Gastrocnemius medialis (tissue), 4 donors: ENCODE results near the gene SLAMF1. TPM values are rescaled to one million over a fixed set of nuclear protein-coding genes. Genes with fewer than 3 reads are reported as not detected.

ENCODE experiments used
- ATAC-seq, 2 donors: fragments of 150-250 bp; one replicate each; pipeline ENCODE4 v1.9.1; 2016
- DNase-seq, 2 donors: peaks; one replicate each; pipeline ENCODE4 v3.0.0-alpha.2; 2019
- H3K27ac ChIP-seq, 4 donors: fragments of 200-600 bp; sonication (generic); 1 replicate in 1 of 4; 2 replicates in 3 of 4; pipeline ENCODE4 v1.5.1; 2016 to 2018; ENCODE audit warnings: mild to moderate bottlenecking in 2 of 4, moderate library complexity in 1 of 4
- H3K27me3 ChIP-seq, 3 donors: fragments of 200-600 bp; sonication (generic) in 2 of 3; 1 replicate in 1 of 3; 2 replicates in 2 of 3; pipeline versions ENCODE4 v1.5.1 to v1.6.0; 2016 to 2019; ENCODE audit warnings: mild to moderate bottlenecking in 1 of 3, moderate library complexity in 1 of 3
- H3K36me3 ChIP-seq, 2 donors: fragments of 200-600 bp; sonication (generic) in 1 of 2; one replicate each; pipeline ENCODE4 v1.5.1; 2017 to 2018
- H3K4me1 ChIP-seq, 2 donors: fragments of 200-600 bp; sonication (generic) in 1 of 2; one replicate each; pipeline ENCODE4 v1.5.1; 2016 to 2017; ENCODE audit warnings: mild to moderate bottlenecking in 2 of 2
- H3K4me3 ChIP-seq, 4 donors: fragments of 200-600 bp; sonication (generic) in 3 of 4; 1 replicate in 1 of 4; 2 replicates in 3 of 4; pipeline ENCODE4 v1.5.1; 2016 to 2019; ENCODE audit warnings: mild to moderate bottlenecking in 2 of 4
- H3K9me3 ChIP-seq, 3 donors: fragments of 200-600 bp; sonication (generic) in 2 of 3; 1 replicate in 1 of 3; 2 replicates in 2 of 3; pipeline ENCODE4 v1.5.1; 2016 to 2019
- POLR2A ChIP-seq, 2 donors: fragments of 450-650 bp; IDR thresholded peaks; one replicate each; pipeline ENCODE4 v1.6.1; 2017; ENCODE audit warnings: antibody characterized with exemption in 2 of 2, mild to moderate bottlenecking in 2 of 2, moderate library complexity in 2 of 2
- in situ Hi-C, 4 donors: fragments of 200-750 bp; cut with MboI; loops; one replicate each; pipeline versions ENCODE4 v1.15.0 to v1.8.0; 2017; ENCODE audit warnings: low sequenced_read_pairs in 4 of 4
- intact Hi-C: fragments of 100-400 bp; cut with DNase I; formaldehyde crosslinking; loops from one replicate; pipeline ENCODE4 v1.15.1; 2023; ENCODE audit warnings: low total_unique reads
- total RNA-seq, 4 donors: library from RNA; depleted of rRNA; stranded (reverse); fragments of >200 nt; gene quantifications; one replicate each; pipeline versions ENCODE4 v1.1.0 to v1.2.3, GENCODE V29; 2016
- TF ChIP-seq, protein P1 (sequence below), 5 experiments: fragments of 450-650 bp in 3 of 5; fragments of 200-600 bp in 2 of 5; sonication (generic) in 2 of 5; IDR thresholded peaks in 4 of 5; conservative IDR thresholded peaks in 1 of 5; 1 replicate in 4 of 5; 2 replicates in 1 of 5; pipeline ENCODE4 v1.5.1; 2016 to 2019; ENCODE audit warnings: antibody characterized with exemption in 5 of 5, mild to moderate bottlenecking in 3 of 5, moderate library complexity in 3 of 5

SLAMF1 gene
- total RNA-seq, 4 donors from 2014 or later, result not detected

DNA sequence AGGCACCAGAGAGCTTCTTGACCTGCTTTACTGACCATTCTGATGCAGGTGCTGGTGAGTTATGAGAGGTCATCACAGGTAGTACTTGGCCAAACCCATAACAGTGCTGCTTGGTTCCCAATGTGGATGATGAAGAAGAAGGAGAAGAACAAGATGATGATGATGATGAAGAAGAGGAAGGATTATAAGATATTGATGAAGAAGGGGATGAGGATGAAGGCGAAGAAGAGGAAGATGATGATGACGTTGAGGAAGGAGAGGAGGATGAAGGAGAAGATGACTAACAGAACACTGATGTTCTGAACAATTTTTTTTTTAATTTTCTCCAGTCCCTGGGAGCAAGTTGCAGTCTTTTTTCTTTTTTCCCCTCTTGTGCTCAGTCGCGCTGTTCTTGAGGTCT lies 23.9 kb upstream of the SLAMF1 start:
- Histone ChIP-seq H3K4me1 (no peaks in the 10 kb centered on the region), H3K9me3 (no peaks in the 10 kb centered on the region), H3K4me3 (no peak overlapping the region), H3K36me3 (no peaks in the 10 kb centered on the region), H3K27ac (no peak overlapping the region), H3K27me3 (peaks cover 0 to 4% (median 0%) of the 10 kb centered on the region in 3 donors)
- no peak for DNase-seq
- in situ Hi-C loops (no loop called here), intact Hi-C loops (no loop called here)
- TF ChIP-seq, protein P1, sequence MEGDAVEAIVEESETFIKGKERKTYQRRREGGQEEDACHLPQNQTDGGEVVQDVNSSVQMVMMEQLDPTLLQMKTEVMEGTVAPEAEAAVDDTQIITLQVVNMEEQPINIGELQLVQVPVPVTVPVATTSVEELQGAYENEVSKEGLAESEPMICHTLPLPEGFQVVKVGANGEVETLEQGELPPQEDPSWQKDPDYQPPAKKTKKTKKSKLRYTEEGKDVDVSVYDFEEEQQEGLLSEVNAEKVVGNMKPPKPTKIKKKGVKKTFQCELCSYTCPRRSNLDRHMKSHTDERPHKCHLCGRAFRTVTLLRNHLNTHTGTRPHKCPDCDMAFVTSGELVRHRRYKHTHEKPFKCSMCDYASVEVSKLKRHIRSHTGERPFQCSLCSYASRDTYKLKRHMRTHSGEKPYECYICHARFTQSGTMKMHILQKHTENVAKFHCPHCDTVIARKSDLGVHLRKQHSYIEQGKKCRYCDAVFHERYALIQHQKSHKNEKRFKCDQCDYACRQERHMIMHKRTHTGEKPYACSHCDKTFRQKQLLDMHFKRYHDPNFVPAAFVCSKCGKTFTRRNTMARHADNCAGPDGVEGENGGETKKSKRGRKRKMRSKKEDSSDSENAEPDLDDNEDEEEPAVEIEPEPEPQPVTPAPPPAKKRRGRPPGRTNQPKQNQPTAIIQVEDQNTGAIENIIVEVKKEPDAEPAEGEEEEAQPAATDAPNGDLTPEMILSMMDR (IDR thresholded peaks at IDR 0.05 in 4 of 5, conservative IDR thresholded peaks at IDR 0.05 in 1 of 5), result no peak
- TF ChIP-seq POLR2A (IDR thresholded peaks at IDR 0.05), result no peak
- no peak for ATAC-seq

DNA sequence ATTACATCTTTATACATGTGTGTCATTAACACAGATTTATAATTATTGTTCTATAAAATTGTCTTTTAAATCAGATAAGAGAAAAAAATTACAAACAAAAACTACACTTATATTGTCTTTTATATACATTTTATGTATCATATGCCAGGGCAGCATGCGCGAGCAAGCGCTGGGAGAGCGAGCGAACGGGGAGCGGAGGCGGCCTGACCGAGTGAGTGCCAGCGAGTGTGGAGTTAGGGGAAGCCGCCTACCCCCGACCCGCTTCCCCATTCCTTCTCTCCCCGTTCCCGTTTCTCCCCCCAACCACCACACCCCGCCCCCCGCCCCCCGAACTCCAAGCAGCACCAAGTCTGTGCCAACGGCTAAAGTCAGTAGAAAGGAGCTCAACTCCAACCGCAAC lies 23.0 kb upstream of the SLAMF1 start:
- Histone ChIP-seq H3K27ac (no peak overlapping the region), H3K27me3 (peaks cover 0 to 4% (median 0%) of the 10 kb centered on the region in 3 donors), H3K4me1 (no peaks in the 10 kb centered on the region), H3K9me3 (no peaks in the 10 kb centered on the region), H3K4me3 (no peak overlapping the region), H3K36me3 (no peaks in the 10 kb centered on the region)
- ATAC-seq, result no peak
- no peak for TF ChIP-seq POLR2A (IDR thresholded peaks at IDR 0.05)
- TF ChIP-seq, protein P1 (IDR thresholded peaks at IDR 0.05 in 4 of 5, conservative IDR thresholded peaks at IDR 0.05 in 1 of 5), result no peak
- intact Hi-C loops (no loop called here), in situ Hi-C loops (no loop called here)
- DNase-seq, result no peak

DNA sequence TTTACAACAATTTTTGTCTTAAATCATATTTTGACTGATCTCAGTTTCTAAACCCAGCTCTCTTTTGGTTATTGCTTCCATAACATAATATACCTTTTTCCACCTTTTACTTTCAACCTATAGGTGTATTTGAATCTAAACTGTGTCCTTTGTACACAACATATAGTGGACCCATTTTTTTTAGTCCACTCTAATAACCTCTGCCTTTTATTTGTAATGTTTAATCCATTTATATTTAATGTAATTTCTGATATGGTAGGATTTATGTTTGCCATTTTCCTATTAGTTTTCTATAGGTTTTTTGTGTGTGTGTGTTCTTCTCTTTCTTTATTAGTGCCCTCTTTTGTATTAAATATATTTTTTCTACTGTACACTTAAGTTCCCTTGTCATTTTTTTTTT lies 22.4 kb upstream of the SLAMF1 start:
- TF ChIP-seq, protein P1 (IDR thresholded peaks at IDR 0.05 in 4 of 5, conservative IDR thresholded peaks at IDR 0.05 in 1 of 5), result no peak
- no peak for TF ChIP-seq POLR2A (IDR thresholded peaks at IDR 0.05)
- Histone ChIP-seq H3K4me1 (no peaks in the 10 kb centered on the region), H3K4me3 (no peak overlapping the region), H3K9me3 (no peaks in the 10 kb centered on the region), H3K27ac (no peak overlapping the region), H3K27me3 (peaks cover 0 to 4% (median 0%) of the 10 kb centered on the region in 3 donors), H3K36me3 (no peaks in the 10 kb centered on the region)
- no peak for ATAC-seq
- in situ Hi-C loops, result no loop called here
- intact Hi-C loops, result no loop called here
- DNase-seq, result no peak

DNA sequence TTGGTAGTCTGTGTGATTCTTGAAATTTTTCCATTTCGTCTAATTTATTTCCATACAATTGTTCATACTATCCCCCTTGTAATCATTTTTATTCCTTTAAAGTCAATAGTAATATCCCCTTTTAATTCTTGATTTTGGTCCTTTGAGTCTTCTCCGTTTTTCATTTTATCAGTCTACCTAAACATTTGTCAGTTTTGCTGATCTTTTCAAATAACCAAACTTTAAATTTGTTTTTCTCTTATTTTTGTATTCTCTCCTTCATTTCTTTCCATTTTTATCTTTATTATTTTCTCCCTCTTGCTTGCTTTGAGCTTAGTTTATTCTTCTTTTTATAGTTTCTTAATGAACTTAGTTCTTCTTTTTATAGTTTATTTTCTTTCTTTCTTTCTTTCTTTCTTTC lies 21.1 kb upstream of the SLAMF1 start:
- Histone ChIP-seq H3K27me3 (peaks cover 0 to 4% (median 0%) of the 10 kb centered on the region in 3 donors), H3K9me3 (no peaks in the 10 kb centered on the region), H3K27ac (no peak overlapping the region), H3K36me3 (no peaks in the 10 kb centered on the region), H3K4me3 (no peak overlapping the region), H3K4me1 (no peaks in the 10 kb centered on the region)
- ATAC-seq, result no peak
- in situ Hi-C loops, result no loop called here
- TF ChIP-seq, protein P1 (IDR thresholded peaks at IDR 0.05 in 4 of 5, conservative IDR thresholded peaks at IDR 0.05 in 1 of 5), result no peak
- TF ChIP-seq POLR2A (IDR thresholded peaks at IDR 0.05), result no peak
- intact Hi-C loops, result no loop called here
- DNase-seq, result no peak

DNA sequence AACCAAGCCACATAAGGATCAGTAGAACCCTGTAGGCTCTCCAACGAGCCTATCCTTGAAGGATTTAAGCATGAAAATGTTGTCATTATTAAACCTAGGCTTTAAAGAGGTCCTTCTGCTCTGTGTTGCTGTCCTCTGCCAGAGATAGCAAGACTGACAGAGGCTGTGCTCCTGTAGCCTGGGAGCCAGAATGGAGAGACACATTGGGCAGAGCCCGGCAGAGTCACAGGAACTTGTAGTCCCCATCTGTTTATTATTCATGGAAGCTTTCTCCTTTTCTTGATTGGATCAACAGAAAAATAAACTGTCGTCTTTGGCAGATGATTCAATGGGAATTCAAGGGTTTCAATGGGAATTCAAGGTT lies 19.2 kb upstream of the SLAMF1 start:
- H3K4me1 ChIP-seq, result no peaks in the 10 kb centered on the region
- H3K4me3 ChIP-seq, result no peak overlapping the region
- intact Hi-C loops, result no loop called here
- H3K27me3 ChIP-seq, result peaks cover 0 to 4% (median 0%) of the 10 kb centered on the region in 3 donors
- DNase-seq, result no peak
- no peaks in the 10 kb centered on the region for H3K9me3 ChIP-seq
- in situ Hi-C loops, result no loop called here
- H3K27ac ChIP-seq, result peak overlapping the region in 3 of 4 donors; percentile 3 to 37 (median 8)
- ATAC-seq, result no peak
- TF ChIP-seq, protein P1 (IDR thresholded peaks at IDR 0.05 in 4 of 5, conservative IDR thresholded peaks at IDR 0.05 in 1 of 5), result no peak
- no peak for TF ChIP-seq POLR2A (IDR thresholded peaks at IDR 0.05)
- H3K36me3 ChIP-seq, result no peaks in the 10 kb centered on the region
